ENCODE results near the gene TM4SF20.

Gene TM4SF20
- total RNA-seq = 0 to 0.99 (median 0) reads per million in 17 experiments

GRCh38 chr2:227379095-227379494 is at the start of gene TM4SF20:
TSS of gene TM4SF20 (minus strand) at chr2:227379306. CDS start at chr2:227379268, 38 bp downstream.
- no peak for DNase-seq

GRCh38 chr2:227428731-227429285 is 49.7 kb upstream of the TM4SF20 start:
- no peak for DNase-seq

- no peak for DNase-seq
Observed at GRCh38 chr2:227423656-227424499, 44.8 kb upstream of the TM4SF20 start.

GRCh38 chr2:227420087-227421052 is 41.3 kb upstream of the TM4SF20 start:
- no peak for DNase-seq

GRCh38 chr2:227416701-227417100 is 37.6 kb upstream of the TM4SF20 start:
- peak in 2 of 4 experiments; percentile 7 to 29 for DNase-seq

- peak; percentile 74 to 93 (median 88) for DNase-seq
Observed at GRCh38 chr2:227415538-227416424, 36.7 kb upstream of the TM4SF20 start.

GRCh38 chr2:227414846-227415245 is 35.7 kb upstream of the TM4SF20 start:
- DNase-seq = peak in 3 of 4 experiments; percentile 19 to 30 (median 29)

GRCh38 chr2:227413371-227413770 is 34.3 kb upstream of the TM4SF20 start:
- DNase-seq = peak in 2 of 4 experiments; percentile 7 to 18

GRCh38 chr2:227412877-227413276 is 33.8 kb upstream of the TM4SF20 start:
- DNase-seq = no peak

- DNase-seq = no peak
Observed at GRCh38 chr2:227411990-227412350, 32.9 kb upstream of the TM4SF20 start.

GRCh38 chr2:227411320-227411989 is 32.3 kb upstream of the TM4SF20 start:
- peak; percentile 24 to 65 (median 64) for DNase-seq

GRCh38 chr2:227410191-227410590 is 31.1 kb upstream of the TM4SF20 start:
- peak in 3 of 4 experiments; percentile 16 to 26 (median 19) for DNase-seq

GRCh38 chr2:227407591-227408151 is 28.6 kb upstream of the TM4SF20 start:
- peak; percentile 81 to 91 (median 89) for DNase-seq

- DNase-seq = peak; percentile 35 to 66 (median 50)
Observed at GRCh38 chr2:227406177-227407031, 27.3 kb upstream of the TM4SF20 start.

- DNase-seq = peak in 3 of 4 experiments; percentile 58 to 73 (median 72)
Observed at GRCh38 chr2:227404585-227405271, 25.6 kb upstream of the TM4SF20 start.

- no peak for DNase-seq
Observed at GRCh38 chr2:227402959-227403358, 23.9 kb upstream of the TM4SF20 start.

- DNase-seq = no peak
Observed at GRCh38 chr2:227402321-227402720, 23.2 kb upstream of the TM4SF20 start.

GRCh38 chr2:227401550-227401949 is 22.4 kb upstream of the TM4SF20 start:
- no peak for DNase-seq
